GM19023 (cell line): Measurements from ENCODE around the gene EFNA3.
A peak's percentile ranks its signal among the peaks of the same experiment; 100 is the strongest.

Source experiments
- ATAC-seq: cut with Tn5 transposase; IDR thresholded peaks from one replicate; pipeline ENCODE4 v1.9.1; 2021; ENCODE audit warnings: mild to moderate bottlenecking, moderate library complexity; ENCODE audit not compliant: unreplicated experiment

Gene EFNA3

DNA sequence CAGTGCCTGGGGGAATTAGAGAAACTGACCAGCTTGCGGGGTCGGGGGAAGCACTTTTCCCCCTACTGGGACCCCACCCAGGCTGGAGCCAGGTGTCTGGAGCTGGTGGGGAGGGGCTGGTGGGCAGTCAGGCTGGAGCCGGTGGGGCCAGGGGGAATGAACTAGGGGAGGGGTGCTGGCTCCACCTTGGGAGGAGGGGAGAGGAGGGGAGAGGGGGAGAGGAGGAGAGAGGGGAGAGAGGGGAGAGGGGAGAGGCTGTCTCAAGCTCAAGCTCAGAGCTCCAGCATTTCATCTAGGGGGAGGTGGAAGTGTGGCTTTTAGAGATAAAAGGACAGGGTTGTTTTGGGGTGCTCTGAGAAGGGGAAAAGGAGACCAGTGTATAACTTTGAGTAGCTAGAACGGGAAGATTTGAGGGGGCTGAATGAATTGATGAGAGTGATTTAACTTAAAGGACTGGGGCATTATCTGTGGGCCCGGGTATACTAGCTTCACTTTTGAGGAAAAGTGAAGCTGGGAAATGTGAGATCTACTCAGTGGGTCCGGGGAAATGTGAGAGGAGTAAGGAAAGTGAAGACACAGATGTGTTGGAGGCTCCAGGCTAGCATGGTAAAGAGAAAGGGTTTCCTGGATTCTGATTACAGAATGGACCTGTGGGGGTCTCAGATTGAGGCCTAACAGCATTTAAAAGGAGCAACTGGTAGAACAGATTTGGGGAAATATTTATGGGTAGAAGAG, 51.8 kb downstream of the EFNA3 start:
- no peak for ATAC-seq

DNA sequence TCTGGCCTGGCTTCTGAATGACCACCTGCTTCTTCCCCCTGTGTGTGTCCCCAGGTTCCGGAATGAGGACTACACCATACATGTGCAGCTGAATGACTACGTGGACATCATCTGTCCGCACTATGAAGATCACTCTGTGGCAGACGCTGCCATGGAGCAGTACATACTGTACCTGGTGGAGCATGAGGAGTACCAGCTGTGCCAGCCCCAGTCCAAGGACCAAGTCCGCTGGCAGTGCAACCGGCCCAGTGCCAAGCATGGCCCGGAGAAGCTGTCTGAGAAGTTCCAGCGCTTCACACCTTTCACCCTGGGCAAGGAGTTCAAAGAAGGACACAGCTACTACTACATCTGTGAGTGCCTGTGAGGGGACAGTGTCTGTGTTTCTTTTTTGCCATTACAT, 52.6 kb downstream of the EFNA3 start:
- ATAC-seq = no peak

DNA sequence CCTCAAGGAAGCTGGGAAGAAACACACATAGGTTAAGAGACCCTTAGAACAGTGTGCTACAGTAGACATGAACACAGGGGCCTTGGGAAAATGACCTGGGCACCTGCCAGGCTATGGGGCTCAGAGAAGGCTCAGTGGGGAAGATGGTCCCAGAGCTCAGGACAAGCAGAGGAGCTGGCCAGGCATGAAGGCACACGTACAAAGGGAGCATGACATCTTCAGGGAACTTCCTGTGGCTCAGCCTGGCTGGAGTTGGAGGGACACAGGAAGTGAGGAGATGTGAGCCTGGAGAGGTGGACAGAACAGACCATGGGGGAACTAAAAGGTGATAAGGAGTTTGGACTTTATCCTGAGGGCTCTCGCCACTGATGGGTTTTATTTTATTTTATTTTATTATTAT, 53.2 kb downstream of the EFNA3 start:
- no peak for ATAC-seq

DNA sequence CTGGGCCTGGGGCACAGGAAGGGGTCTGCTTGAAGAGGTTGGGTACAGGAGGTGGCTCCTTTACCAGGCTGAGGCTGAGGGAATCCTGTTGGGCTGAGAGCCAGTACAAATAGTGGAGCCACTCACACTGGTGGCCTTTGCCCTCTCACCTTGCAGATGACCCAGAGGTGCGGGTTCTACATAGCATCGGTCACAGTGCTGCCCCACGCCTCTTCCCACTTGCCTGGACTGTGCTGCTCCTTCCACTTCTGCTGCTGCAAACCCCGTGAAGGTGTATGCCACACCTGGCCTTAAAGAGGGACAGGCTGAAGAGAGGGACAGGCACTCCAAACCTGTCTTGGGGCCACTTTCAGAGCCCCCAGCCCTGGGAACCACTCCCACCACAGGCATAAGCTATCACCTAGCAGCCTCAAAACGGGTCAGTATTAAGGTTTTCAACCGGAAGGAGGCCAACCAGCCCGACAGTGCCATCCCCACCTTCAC, 55.2 kb downstream of the EFNA3 start:
- no peak for ATAC-seq

DNA sequence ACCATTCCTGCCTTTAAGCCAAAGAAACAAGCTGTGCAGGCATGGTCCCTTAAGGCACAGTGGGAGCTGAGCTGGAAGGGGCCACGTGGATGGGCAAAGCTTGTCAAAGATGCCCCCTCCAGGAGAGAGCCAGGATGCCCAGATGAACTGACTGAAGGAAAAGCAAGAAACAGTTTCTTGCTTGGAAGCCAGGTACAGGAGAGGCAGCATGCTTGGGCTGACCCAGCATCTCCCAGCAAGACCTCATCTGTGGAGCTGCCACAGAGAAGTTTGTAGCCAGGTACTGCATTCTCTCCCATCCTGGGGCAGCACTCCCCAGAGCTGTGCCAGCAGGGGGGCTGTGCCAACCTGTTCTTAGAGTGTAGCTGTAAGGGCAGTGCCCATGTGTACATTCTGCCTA, 55.7 kb downstream of the EFNA3 start:
- no peak for ATAC-seq

DNA sequence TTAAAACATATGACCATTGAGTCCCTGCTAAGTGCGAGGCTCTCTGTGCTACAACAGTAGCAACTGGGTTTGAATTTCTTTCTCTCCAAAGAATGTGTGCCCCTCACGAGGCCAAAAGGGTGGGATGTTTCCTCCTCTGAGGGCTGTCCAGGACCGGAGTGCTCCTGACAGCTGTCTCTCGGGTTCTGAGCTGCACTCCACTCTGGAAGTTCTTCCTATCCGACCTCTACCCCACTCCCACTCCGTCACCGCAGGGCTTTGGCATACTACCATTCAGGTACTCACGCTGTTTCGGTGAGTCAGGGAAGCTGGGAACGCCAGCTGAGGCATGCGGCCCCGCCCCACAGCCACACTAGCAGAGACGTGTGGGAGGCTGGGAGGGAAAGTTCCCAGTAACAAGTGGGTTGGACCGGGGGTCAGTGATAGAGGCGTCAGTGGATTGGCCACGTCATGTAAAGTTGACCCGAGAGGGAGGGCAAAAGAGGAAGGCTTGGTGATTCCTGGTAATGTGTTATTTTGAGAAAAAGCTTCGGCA, 56.3 kb downstream of the EFNA3 start:
- ATAC-seq = peak; percentile 32

DNA sequence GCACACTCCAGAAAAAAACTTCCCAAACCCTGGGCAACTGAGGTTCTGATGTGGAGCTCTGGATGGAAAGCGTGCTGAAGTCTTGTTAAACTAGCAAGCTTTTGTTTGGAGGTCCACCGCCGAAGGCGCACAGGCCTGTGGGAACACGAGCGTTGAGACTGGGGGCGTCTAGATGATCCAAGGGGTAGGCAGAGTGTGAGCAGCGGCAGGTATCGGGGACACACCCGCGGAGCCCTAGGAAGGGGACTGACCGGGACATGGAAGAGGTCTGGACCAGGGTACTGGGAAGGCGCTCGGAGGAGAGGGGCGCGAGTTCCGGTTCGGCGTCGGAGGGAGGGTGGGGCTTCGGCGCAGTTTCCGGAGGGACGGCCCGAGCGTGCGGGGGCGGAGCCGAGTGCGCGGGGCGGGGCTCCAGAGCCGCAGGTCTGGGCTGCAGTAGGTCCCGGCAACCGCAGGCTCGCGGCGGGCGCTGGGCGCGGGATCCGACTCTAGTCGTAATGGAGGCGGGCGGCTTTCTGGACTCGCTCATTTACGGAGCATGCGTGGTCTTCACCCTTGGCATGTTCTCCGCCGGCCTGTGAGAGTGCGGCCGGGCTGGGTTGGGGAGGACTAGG, 56.9 kb downstream of the EFNA3 start, which contains the start of gene SLC50A1:
Gene SLC50A1, plus strand, starts transcription at position 438 of the 614 bp plus-strand sequence. Its CDS starts 60 bp downstream, at position 498.
- ATAC-seq = peak; percentile 73

DNA sequence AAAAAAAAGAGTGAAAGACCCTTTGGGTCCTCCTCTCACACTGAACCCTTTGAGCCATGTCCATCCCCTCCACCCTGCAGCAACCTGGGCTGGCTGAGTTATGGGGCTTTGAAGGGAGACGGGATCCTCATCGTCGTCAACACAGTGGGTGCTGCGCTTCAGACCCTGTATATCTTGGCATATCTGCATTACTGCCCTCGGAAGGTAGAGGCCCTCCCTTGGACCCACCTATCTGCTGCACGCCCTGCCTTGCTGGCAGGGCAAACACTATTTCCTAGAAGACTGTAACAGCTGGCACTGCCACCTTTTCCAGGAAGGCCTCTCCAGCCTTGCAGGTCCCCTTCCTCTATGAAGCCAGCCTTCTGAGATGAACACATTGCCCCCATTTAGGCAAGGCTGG, 58.1 kb downstream of the EFNA3 start:
- no peak for ATAC-seq
